Naive thymus-derived CD4-positive, alpha-beta T cell (primary cell): Measurements from ENCODE around the gene STUM. TPM values are rescaled to one million over a fixed set of nuclear protein-coding genes. Genes with fewer than 3 reads are reported as not detected.
A peak's percentile ranks its signal among the peaks of the same experiment; 100 is the strongest.
"Not testable (repeated sequence)": the region's sequence is repeated elsewhere in the genome, so short reads cannot be mapped to it uniquely, and the experiment has no call there.

Experiments used
- ATAC-seq: fragments of 150-1000 bp; cut with Tn5 transposase; 2 replicates; pipeline ENCODE4 v1.10.0; 2021; ENCODE audit warnings: mild to moderate bottlenecking, moderate library complexity
- CTCF ChIA-PET: fragments of 350-600 bp; sonication (Branson Sonifier 250); formaldehyde crosslinking; loops from one replicate; lab custom pipeline; 2021; ENCODE audit warnings: antibody characterized with exemption; lab: Charles Lee
- POLR2A ChIA-PET: fragments of 350-600 bp; sonication (Branson Sonifier 250); formaldehyde crosslinking; loops from one replicate; lab custom pipeline; 2021; ENCODE audit warnings: antibody characterized with exemption, inconsistent platforms; lab: Charles Lee
- DNase-seq, 9 donors: peaks; one replicate each; pipeline versions ENCODE4 v3.0.0 to v3.0.0-alpha.2; 2020 to 2022; ENCODE audit warnings: mixed read lengths in 1 of 9
- H3K27ac ChIP-seq: one replicate; pipeline ENCODE4 v1.7.0; 2013; ENCODE audit warnings: mild to moderate bottlenecking, low read depth, low read length, moderate library complexity
- H3K27me3 ChIP-seq, 2 donors: one replicate each; pipeline ENCODE4 v1.7.0; 2013; ENCODE audit warnings: low read length in 2 of 2, mild to moderate bottlenecking in 2 of 2, moderate library complexity in 2 of 2; ENCODE audit not compliant: control insufficient read depth in 2 of 2, insufficient read depth in 2 of 2
- H3K36me3 ChIP-seq, 3 experiments: 1 replicate in 2 of 3; 2 replicates in 1 of 3; pipeline ENCODE4 v1.7.0; 2013; ENCODE audit warnings: low read length in 3 of 3, mild to moderate bottlenecking in 3 of 3, moderate library complexity in 1 of 3; ENCODE audit not compliant: insufficient read depth in 3 of 3, control insufficient read depth in 2 of 3
- H3K4me1 ChIP-seq, 2 donors: one replicate each; pipeline ENCODE4 v1.7.0; 2013; ENCODE audit warnings: low read length in 2 of 2, mild to moderate bottlenecking in 2 of 2, moderate library complexity in 1 of 2; ENCODE audit not compliant: control insufficient read depth in 2 of 2, insufficient read depth in 2 of 2
- H3K4me3 ChIP-seq: 2 replicates; pipeline ENCODE4 v1.7.0; 2013; ENCODE audit warnings: mild to moderate bottlenecking, low read length
- H3K9me3 ChIP-seq, 3 experiments: 1 replicate in 2 of 3; 2 replicates in 1 of 3; pipeline ENCODE4 v1.7.0; 2013; ENCODE audit warnings: low read length in 3 of 3; ENCODE audit not compliant: control insufficient read depth in 2 of 3
- H3K27ac Mint-ChIP-seq, 9 donors: one replicate each; pipeline ENCODE4 v1.8.0; 2020 to 2022; ENCODE audit warnings: mixed read lengths in 9 of 9, mild to moderate bottlenecking in 8 of 9, moderate library complexity in 5 of 9, inconsistent platforms in 2 of 9
- H3K27me3 Mint-ChIP-seq, 5 donors: one replicate each; pipeline ENCODE4 v1.8.0; 2021 to 2022; ENCODE audit warnings: mixed read lengths in 5 of 5, mild to moderate bottlenecking in 1 of 5
- H3K36me3 Mint-ChIP-seq, 5 donors: one replicate each; pipeline ENCODE4 v1.8.0; 2020 to 2022; ENCODE audit warnings: mixed read lengths in 5 of 5, mild to moderate bottlenecking in 3 of 5, inconsistent platforms in 1 of 5
- H3K4me1 Mint-ChIP-seq, 7 donors: one replicate each; pipeline ENCODE4 v1.8.0; 2020 to 2022; ENCODE audit warnings: mixed read lengths in 7 of 7, mild to moderate bottlenecking in 3 of 7, inconsistent platforms in 1 of 7
- H3K4me3 Mint-ChIP-seq, 10 donors: one replicate each; pipeline ENCODE4 v1.8.0; 2020 to 2022; ENCODE audit warnings: mild to moderate bottlenecking in 10 of 10, mixed read lengths in 10 of 10, moderate library complexity in 6 of 10, inconsistent platforms in 2 of 10
- H3K9me3 Mint-ChIP-seq, 11 donors: one replicate each; pipeline ENCODE4 v1.8.0; 2020 to 2022; ENCODE audit warnings: mixed read lengths in 11 of 11, mild to moderate bottlenecking in 4 of 11, inconsistent platforms in 1 of 11, moderate library complexity in 1 of 11
- intact Hi-C, 2 donors: fragments of 100-400 bp; cut with micrococcal nuclease; formaldehyde crosslinking; loops; one replicate each; pipeline ENCODE4 v1.15.1; 2023
- polyA plus RNA-seq, 2 donors: library from polyadenylated mRNA; unstranded; fragments of 300-500 nt; fragmentation: Illumina TruSeq; gene quantifications; one replicate each; pipeline ENCODE4 v1.2.3, GENCODE V29; 2021
- total RNA-seq, 6 experiments: library from RNA in 5 of 6; stranded (reverse) in 5 of 6; gene quantifications; 1 replicate in 5 of 6; 2 replicates in 1 of 6; pipeline ENCODE4 v1.2.3 and lab custom pipeline; 2021 to 2026

Gene STUM
- total and polyA plus RNA-seq, 7 experiments from 2014 or later = not detected

- intact Hi-C loops = no loop called here
- ChIA-PET POLR2A (interaction anchor here (0.9 to 1.0 kb wide), 2 partner anchors 39 to 42 kb away, joined by 4 read pairs; no protein-coding TSS in a partner anchor), CTCF (interaction anchor here (0.6 to 7.2 kb wide), 4 partner anchors 10 to 189 kb away, joined by 3 to 60 read pairs (median 4); no protein-coding TSS in a partner anchor)
- Histone ChIP-seq H3K9me3 (no peaks in the 10 kb centered on the region), H3K27me3 (no peaks in the 10 kb centered on the region), H3K36me3 (peaks cover 11 to 86% (median 30%) of the 10 kb centered on the region in 3 experiments), H3K4me3 (no peak overlapping the region), H3K27ac (peak overlapping the region; percentile 7), H3K4me1 (peaks cover 31 to 45% of the 10 kb centered on the region in 2 donors)
- DNase-seq (no peak), ATAC-seq (no peak)
- Mint-ChIP-seq H3K4me1 (peaks cover 30 to 81% (median 56%) of the 10 kb centered on the region in 7 donors), H3K36me3 (peaks cover 6 to 30% (median 18%) of the 10 kb centered on the region in 5 donors), H3K27ac (peak overlapping the region in 8 of 9 donors; percentile 57 to 96 (median 84)), H3K9me3 (no peaks in the 10 kb centered on the region), H3K4me3 (no peak overlapping the region), H3K27me3 (no peaks in the 10 kb centered on the region)
These were observed 89.5 kb downstream of the STUM start for GRCh38 chr1:226638001-226638601.

DNA sequence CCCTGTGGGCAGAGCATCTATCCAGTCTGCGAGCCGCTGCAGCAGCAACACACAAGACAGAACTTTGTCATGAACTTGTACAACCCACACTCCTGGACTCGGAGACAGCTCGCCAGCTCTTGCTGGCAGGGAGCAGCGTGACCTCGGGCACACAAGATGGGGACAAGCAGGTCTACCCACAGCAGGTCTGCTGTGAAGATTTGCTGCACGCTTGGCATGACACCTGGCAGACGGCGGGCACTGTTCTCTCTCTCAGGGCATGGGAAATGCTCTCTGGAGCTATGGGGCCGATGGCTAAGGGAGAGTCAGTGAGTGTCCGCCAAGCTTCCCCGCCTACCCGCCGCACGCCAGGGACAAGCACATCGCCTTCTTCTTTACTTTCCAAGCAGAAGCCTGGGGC is 90.0 kb downstream of the STUM start:
- peaks cover 6 to 29% (median 20%) of the 10 kb centered on the region in 5 donors for H3K36me3 Mint-ChIP-seq
- POLR2A ChIA-PET = no interaction called here

DNA sequence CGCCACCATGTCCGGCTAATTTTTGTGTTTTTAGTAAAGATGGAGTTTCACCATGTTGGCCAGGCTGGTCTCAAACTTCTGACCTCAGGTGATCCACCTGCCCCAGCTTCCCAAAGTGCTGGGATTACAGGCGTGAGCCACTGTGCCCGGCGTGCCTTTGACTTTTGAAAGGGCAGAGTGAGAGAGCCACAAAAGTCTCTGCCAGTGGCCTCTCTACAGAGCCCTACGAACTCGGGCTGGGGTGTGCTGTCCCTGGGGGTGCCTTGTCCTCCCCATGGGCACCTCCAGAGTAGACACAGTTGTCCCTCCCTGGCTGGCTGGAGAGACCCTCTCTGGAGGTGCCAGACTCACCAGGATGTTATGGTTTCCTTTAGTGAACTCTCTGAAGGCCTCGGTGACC is 90.6 kb downstream of the STUM start:
- H3K36me3 Mint-ChIP-seq = peaks cover 6 to 28% (median 20%) of the 10 kb centered on the region in 5 donors
- intact Hi-C loops, POLR2A ChIA-PET, H3K9me3 Mint-ChIP-seq, DNase-seq, H3K4me3 ChIP-seq, H3K9me3 ChIP-seq, ATAC-seq, H3K27me3 ChIP-seq, H3K4me3 Mint-ChIP-seq, H3K27me3 Mint-ChIP-seq: not testable (repeated sequence)
- peaks cover 11 to 92% (median 26%) of the 10 kb centered on the region in 3 experiments for H3K36me3 ChIP-seq
- H3K27ac Mint-ChIP-seq = peak overlapping the region in 6 of 9 donors; percentile 51 to 94 (median 68)
- H3K27ac ChIP-seq = peak overlapping the region; percentile 7
- peaks cover 40 to 84% (median 47%) of the 10 kb centered on the region in 7 donors for H3K4me1 Mint-ChIP-seq
- peaks cover 34 to 45% of the 10 kb centered on the region in 2 donors for H3K4me1 ChIP-seq
- CTCF ChIA-PET = interaction anchor here (1.2 to 7.2 kb wide), 2 partner anchors 11 to 188 kb away, joined by 3 to 60 read pairs; no protein-coding TSS in a partner anchor

More for the DNA sequence above, 90.0 kb downstream of the STUM start:
- ATAC-seq (no peak), DNase-seq (no peak)
- H3K4me3 ChIP-seq = no peak overlapping the region
- peaks cover 35 to 81% (median 51%) of the 10 kb centered on the region in 7 donors for H3K4me1 Mint-ChIP-seq
- H3K4me3 Mint-ChIP-seq = no peak overlapping the region
- CTCF ChIA-PET = interaction anchor here (1.2 to 7.2 kb wide), 2 partner anchors 11 to 188 kb away, joined by 3 to 60 read pairs; no protein-coding TSS in a partner anchor
- peaks cover 34 to 45% of the 10 kb centered on the region in 2 donors for H3K4me1 ChIP-seq
- intact Hi-C loops = no loop called here
- no peaks in the 10 kb centered on the region for H3K9me3 ChIP-seq
- no peaks in the 10 kb centered on the region for H3K27me3 ChIP-seq
- peaks cover 11 to 90% (median 30%) of the 10 kb centered on the region in 3 experiments for H3K36me3 ChIP-seq
- peak overlapping the region in 7 of 9 donors; percentile 57 to 94 (median 69) for H3K27ac Mint-ChIP-seq
- peak overlapping the region; percentile 7 for H3K27ac ChIP-seq
- H3K27me3 Mint-ChIP-seq = no peaks in the 10 kb centered on the region
- no peaks in the 10 kb centered on the region for H3K9me3 Mint-ChIP-seq

- H3K4me3 ChIP-seq = no peak overlapping the region
- Mint-ChIP-seq H3K4me3 (no peak overlapping the region), H3K9me3 (peaks cover 0 to 2% (median 0%) of the 10 kb centered on the region in 11 donors), H3K36me3 (peaks cover 6 to 26% (median 17%) of the 10 kb centered on the region in 5 donors), H3K27ac (peak overlapping the region in 6 of 9 donors; percentile 51 to 94 (median 78)), H3K4me1 (peaks cover 42 to 84% (median 45%) of the 10 kb centered on the region in 7 donors), H3K27me3 (no peaks in the 10 kb centered on the region)
- ChIA-PET CTCF (interaction anchor here (2.3 kb wide), 1 partner anchor 99 kb away, joined by 7 read pairs; the partner anchor contains the start of gene ITPKB), POLR2A (interaction anchor here (1.7 kb wide), 1 partner anchor 91 kb away, joined by 4 read pairs; no protein-coding TSS in a partner anchor)
- no peak for ATAC-seq
- no peaks in the 10 kb centered on the region for H3K27me3 ChIP-seq
- no peaks in the 10 kb centered on the region for H3K9me3 ChIP-seq
- no peak overlapping the region for H3K27ac ChIP-seq
- intact Hi-C loops = no loop called here
- H3K4me1 ChIP-seq = peaks cover 34 to 45% of the 10 kb centered on the region in 2 donors
- H3K36me3 ChIP-seq = peaks cover 11 to 92% (median 22%) of the 10 kb centered on the region in 3 experiments
- DNase-seq = no peak
These were observed 91.1 kb downstream of the STUM start for GRCh38 chr1:226639631-226640061.

DNA sequence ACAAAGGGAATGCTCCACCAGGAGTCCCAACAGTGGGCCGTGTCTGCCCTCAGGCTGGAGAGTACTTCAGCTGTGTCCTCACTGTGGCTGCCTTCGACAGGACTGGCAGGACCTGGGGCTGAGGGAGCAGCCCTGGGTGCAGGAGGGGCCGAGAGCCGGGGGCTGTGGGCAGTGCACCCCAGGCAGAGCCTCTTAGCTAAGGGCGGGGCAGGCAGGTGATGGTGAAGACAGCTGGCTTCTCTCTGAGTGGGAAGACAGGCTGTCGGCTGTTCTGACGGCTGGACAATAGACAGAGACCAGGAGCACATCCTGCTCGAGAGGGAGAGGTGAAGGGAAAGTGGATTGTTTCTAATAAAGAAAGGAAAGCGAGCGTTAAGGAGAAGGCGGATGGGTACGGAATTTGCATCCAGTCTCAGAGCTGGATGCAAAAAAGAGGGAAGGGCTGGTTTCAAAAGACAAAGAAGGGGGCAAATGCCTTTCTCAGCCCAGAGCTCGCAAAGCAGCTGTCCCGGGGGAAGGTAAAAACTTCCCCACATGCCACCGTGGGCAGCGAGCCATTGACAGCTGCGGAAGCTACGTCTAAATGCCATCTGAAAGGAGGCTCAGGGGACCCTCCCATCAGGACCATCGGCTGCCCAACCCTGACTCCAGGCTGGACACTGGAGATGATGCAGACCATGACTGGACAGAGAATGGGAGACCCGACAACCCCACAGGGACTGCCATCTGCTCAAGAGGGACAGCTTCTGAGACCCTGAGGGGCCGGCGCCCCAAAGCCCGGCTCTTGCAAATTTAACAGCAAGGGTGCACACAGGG is 92.0 kb downstream of the STUM start:
- H3K4me1 Mint-ChIP-seq = peaks cover 36 to 84% (median 45%) of the 10 kb centered on the region in 7 donors
- Histone ChIP-seq H3K27me3 (no peaks in the 10 kb centered on the region), H3K4me3 (no peak overlapping the region), H3K9me3 (no peaks in the 10 kb centered on the region), H3K27ac (peak overlapping the region; percentile 22), H3K36me3 (peaks cover 11 to 95% (median 22%) of the 10 kb centered on the region in 3 experiments), H3K4me1 (peaks cover 35 to 45% of the 10 kb centered on the region in 2 donors)
- ATAC-seq (no peak), DNase-seq (no peak)
- H3K36me3 Mint-ChIP-seq = peaks cover 6 to 23% (median 12%) of the 10 kb centered on the region in 5 donors
- peak overlapping the region in 1 of 10 donors; percentile 49 for H3K4me3 Mint-ChIP-seq
- H3K9me3 Mint-ChIP-seq = peaks cover 0 to 2% (median 0%) of the 10 kb centered on the region in 11 donors
- H3K27me3 Mint-ChIP-seq = no peaks in the 10 kb centered on the region
- CTCF ChIA-PET = interaction anchor here (1.7 to 2.3 kb wide), 2 partner anchors 14 to 98 kb away, joined by 4 to 7 read pairs; partner anchors contain the start of gene ITPKB
- intact Hi-C loops = no loop called here
- peak overlapping the region in 8 of 9 donors; percentile 17 to 94 (median 78) for H3K27ac Mint-ChIP-seq
- POLR2A ChIA-PET = interaction anchor here (0.6 to 1.7 kb wide), 5 partner anchors 13 to 90 kb away, joined by 3 to 4 read pairs (median 4); no protein-coding TSS in a partner anchor
